Transverse colon (tissue), 4 donors: ENCODE measurements around the gene MTPN. TPM values are rescaled to one million over a fixed set of nuclear protein-coding genes. Genes with fewer than 3 reads are reported as not detected.

Experiments
- DNase-seq: peaks from one replicate; pipeline ENCODE4 v3.0.0-alpha.2; 2019
- H3K27ac ChIP-seq, 4 donors: fragments of 200-600 bp; sonication (generic); 2 replicates each; pipeline ENCODE4 v1.5.1; 2016 to 2018; ENCODE audit warnings: inconsistent platforms in 4 of 4
- H3K27me3 ChIP-seq: fragments of 200-600 bp; sonication (generic); 2 replicates; pipeline ENCODE4 v1.5.1; 2017; ENCODE audit warnings: inconsistent platforms
- H3K36me3 ChIP-seq, 4 donors: fragments of 200-600 bp; sonication (generic); 2 replicates each; pipeline ENCODE4 v1.5.1; 2017 to 2019; ENCODE audit warnings: inconsistent platforms in 4 of 4
- H3K4me1 ChIP-seq, 4 donors: fragments of 200-600 bp; sonication (generic); 2 replicates each; pipeline ENCODE4 v1.5.1; 2017 to 2020; ENCODE audit warnings: inconsistent platforms in 4 of 4
- H3K4me3 ChIP-seq, 4 donors: fragments of 200-600 bp; sonication (generic); 1 replicate in 1 of 4; 2 replicates in 3 of 4; pipeline versions ENCODE4 v1.5.1 to v1.6.1; 2017 to 2019; ENCODE audit warnings: inconsistent platforms in 4 of 4
- H3K9me3 ChIP-seq, 2 donors: fragments of 200-600 bp; sonication (generic); 2 replicates each; pipeline ENCODE4 v1.5.1; 2017 to 2019; ENCODE audit warnings: inconsistent platforms in 2 of 2
- CTCF ChIP-seq, 5 experiments: fragments of 200-600 bp in 3 of 5; fragments of 450-650 bp in 2 of 5; sonication (generic) in 3 of 5; IDR thresholded peaks; 1 replicate in 2 of 5; 2 replicates in 3 of 5; pipeline ENCODE4 v1.5.1; 2016 to 2017; ENCODE audit warnings: antibody characterized with exemption in 5 of 5, inconsistent platforms in 3 of 5, mild to moderate bottlenecking in 2 of 5, moderate library complexity in 1 of 5
- EP300 ChIP-seq: sonication (generic); formaldehyde crosslinking; IDR thresholded peaks from one replicate; pipeline ENCODE4 v1.6.1; 2017; ENCODE audit warnings: antibody characterized with exemption, low read depth
- POLR2A ChIP-seq: fragments of 450-650 bp; IDR thresholded peaks from one replicate; pipeline ENCODE4 v1.6.1; 2016; ENCODE audit warnings: antibody characterized with exemption, mild to moderate bottlenecking, moderate library complexity
- POLR2AphosphoS5 ChIP-seq, 3 donors: sonication (generic); formaldehyde crosslinking; IDR thresholded peaks; one replicate each; pipeline ENCODE4 v1.6.1; 2016; ENCODE audit warnings: antibody characterized with exemption in 3 of 3
- WGBS, 2 donors: methylation state at CpG; one replicate each; pipeline ENCODE4 v1.1.5; 2018; ENCODE audit warnings: low coverage in 1 of 2; 5-methylcytosine and 5-hydroxymethylcytosine counted together
- in situ Hi-C, 4 donors: fragments of 200-750 bp; cut with MboI; loops; one replicate each; pipeline versions ENCODE4 v1.15.0 to v1.15.1; 2017; ENCODE audit warnings: low sequenced_read_pairs in 3 of 4, low pct_ligation_motif_present in 1 of 4, low pct_unique_long_range_greater_than_20kb in 1 of 4
- intact Hi-C: fragments of 100-400 bp; cut with DNase I; formaldehyde crosslinking; loops from one replicate; pipeline ENCODE4 v1.15.1; 2023; ENCODE audit warnings: low total_unique reads
- total RNA-seq, 4 donors: library from RNA; depleted of rRNA; stranded (reverse); fragments of >200 nt; gene quantifications; one replicate each; pipeline ENCODE4 v1.1.0, GENCODE V29; 2016

MTPN gene
- total RNA-seq, 4 donors from 2014 or later = 44.9 to 71.7 (median 65.5) TPM

GRCh38 chr7:135904282-135904681 is 72.9 kb downstream of the MTPN start:
- Histone ChIP-seq H3K27ac (no peak overlapping the region), H3K9me3 (no peaks in the 10 kb centered on the region), H3K4me1 (no peaks in the 10 kb centered on the region), H3K4me3 (no peak overlapping the region), H3K36me3 (no peaks in the 10 kb centered on the region), H3K27me3 (no peaks in the 10 kb centered on the region)
- in situ Hi-C loops = no loop called here
- WGBS, 2 donors = 75% methylated on average over 3 of the region's 3 CpGs
- no peak for DNase-seq
- TF ChIP-seq CTCF (IDR thresholded peaks at IDR 0.05) = no peak
- TF ChIP-seq POLR2A = no peak
- TF ChIP-seq POLR2AphosphoS5 (IDR thresholded peaks at IDR 0.05) = no peak
- TF ChIP-seq EP300 = no peak
- intact Hi-C loops = no loop called here

GRCh38 chr7:135901585-135902540 is 75.3 kb downstream of the MTPN start:
- no peak for TF ChIP-seq CTCF (IDR thresholded peaks at IDR 0.05)
- TF ChIP-seq EP300 = no peak
- TF ChIP-seq POLR2A = no peak
- no peak for TF ChIP-seq POLR2AphosphoS5 (IDR thresholded peaks at IDR 0.05)
- WGBS, 2 donors = 90 to 96% methylated on average over 2 to 6 of the region's 6 CpGs
- no peak overlapping the region for H3K4me3 ChIP-seq
- intact Hi-C loops = no loop called here
- DNase-seq = no peak
- H3K9me3 ChIP-seq = no peaks in the 10 kb centered on the region
- in situ Hi-C loops = no loop called here
- H3K27me3 ChIP-seq = no peaks in the 10 kb centered on the region
- no peaks in the 10 kb centered on the region for H3K4me1 ChIP-seq
- H3K27ac ChIP-seq = no peak overlapping the region
- H3K36me3 ChIP-seq = no peaks in the 10 kb centered on the region

- intact Hi-C loops = no loop called here
- DNase-seq = no peak
- no peak for TF ChIP-seq POLR2A
- no peak for TF ChIP-seq EP300
- no peak for TF ChIP-seq POLR2AphosphoS5 (IDR thresholded peaks at IDR 0.05)
- WGBS, 2 donors = 74 to 81% methylated on average over 5 of the region's 5 CpGs
- Histone ChIP-seq H3K36me3 (no peaks in the 10 kb centered on the region), H3K4me3 (no peak overlapping the region), H3K9me3 (no peaks in the 10 kb centered on the region), H3K27ac (no peak overlapping the region), H3K4me1 (no peaks in the 10 kb centered on the region), H3K27me3 (no peaks in the 10 kb centered on the region)
- in situ Hi-C loops = no loop called here
Measured at GRCh38 chr7:135900065-135900546, 77.1 kb downstream of the MTPN start.

DNA sequence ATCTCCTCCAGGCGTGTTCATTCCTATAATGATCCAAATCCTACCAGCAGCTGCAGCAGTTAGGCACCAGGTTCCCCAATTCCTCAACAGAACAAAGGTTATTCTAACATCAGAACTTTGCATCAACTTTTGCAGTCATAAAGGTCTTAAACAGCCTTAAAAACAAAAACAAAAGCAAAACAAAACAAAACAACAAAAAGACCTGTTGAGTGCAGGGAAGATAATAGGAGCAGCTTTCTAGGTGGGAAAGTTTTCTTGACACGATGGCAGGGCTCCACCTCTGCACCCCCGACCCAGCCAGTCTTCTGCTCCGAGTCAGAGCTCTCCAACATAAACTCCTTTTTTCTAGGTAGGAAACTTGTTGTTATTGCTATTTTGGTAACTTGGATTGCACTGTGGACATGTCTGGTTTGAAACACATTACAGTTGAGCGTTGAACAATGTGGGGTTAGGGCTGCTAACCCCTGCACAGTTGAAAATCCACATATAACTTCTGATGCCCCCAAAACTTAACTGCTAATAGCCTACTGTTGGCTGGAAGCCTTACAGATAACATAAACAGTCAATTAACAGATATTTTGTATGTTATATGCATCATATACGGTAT is 77.6 kb downstream of the MTPN start:
- Histone ChIP-seq H3K4me1 (no peaks in the 10 kb centered on the region), H3K4me3 (no peak overlapping the region), H3K27ac (no peak overlapping the region), H3K27me3 (no peaks in the 10 kb centered on the region), H3K9me3 (no peaks in the 10 kb centered on the region), H3K36me3 (no peaks in the 10 kb centered on the region)
- 54 to 72% methylated on average over 6 of the region's 6 CpGs for WGBS, 2 donors
- no peak for DNase-seq
- in situ Hi-C loops (no loop called here), intact Hi-C loops (no loop called here)
- no peak for TF ChIP-seq CTCF (IDR thresholded peaks at IDR 0.05)
- no peak for TF ChIP-seq EP300
- no peak for TF ChIP-seq POLR2A
